ENCODE results near the gene ATP5ME. TPM values are rescaled to one million over a fixed set of nuclear protein-coding genes. Genes with fewer than 3 reads are reported as not detected.
A peak's percentile ranks its signal among the peaks of the same experiment; 100 is the strongest.

ATP5ME gene
- total and polyA plus RNA-seq, 2 of the 13 experiments (the other 11 are each of a cell fraction or from before 2014, with no cell fraction given), result 305 to 753 TPM

GRCh38 chr4:692771-693554, 18.9 kb upstream of the ATP5ME start (continued):
- TF ChIP-seq ZNF687 (CRISPR knock-in tag; IDR thresholded peaks at IDR 0.05) (peak; percentile 91), ZBTB44 (CRISPR knock-in tag; IDR thresholded peaks at IDR 0.05) (0 out of 2 replicates have a peak, but pooled peaks have one; percentile 50), MEIS2 (CRISPR knock-in tag; IDR thresholded peaks at IDR 0.05) (peak; percentile 53; the same call in 1 of the 2 replicates), FOXP1 (IDR thresholded peaks at IDR 0.05) (no peak), FOXP1 (CRISPR knock-in tag; IDR thresholded peaks at IDR 0.05) (peak; percentile 62), ZNF777 (CRISPR knock-in tag; IDR thresholded peaks at IDR 0.05) (0 out of 2 replicates have a peak, but pooled peaks have one; percentile 36), ZBTB38 (CRISPR knock-in tag; IDR thresholded peaks at IDR 0.05) (peak; percentile 71; the same call in 1 of the 2 replicates), HOXA3 (CRISPR knock-in tag; IDR thresholded peaks at IDR 0.05) (peak; percentile 53; the same call in 1 of the 2 replicates), ZNF710 (CRISPR knock-in tag; IDR thresholded peaks at IDR 0.05; ENCODE audit: borderline replicate concordance) (peak; percentile 36; the same call in 1 of the 2 replicates), ZNF274 (CRISPR knock-in tag; IDR thresholded peaks at IDR 0.05) (0 out of 2 replicates have a peak, but pooled peaks have one; percentile 79), FOXO1 (CRISPR knock-in tag; IDR thresholded peaks at IDR 0.05) (peak; percentile 62; the same call in 1 of the 2 replicates), FOSL2 (CRISPR knock-in tag; IDR thresholded peaks at IDR 0.05) (peak; percentile 74), HMG20A (CRISPR knock-in tag; IDR thresholded peaks at IDR 0.05; ENCODE audit: borderline replicate concordance) (peak; percentile 83; the same call in 1 of the 2 replicates), ZNF747 (CRISPR knock-in tag; IDR thresholded peaks at IDR 0.05; ENCODE audit: borderline replicate concordance) (0 out of 2 replicates have a peak, but pooled peaks have one; percentile 33), SOX13 (IDR thresholded peaks at IDR 0.05) (no peak), SOX13 (CRISPR knock-in tag; conservative IDR thresholded peaks at IDR 0.05 in 1 of 2, IDR thresholded peaks at IDR 0.05 in 1 of 2) (peak in 1 of 2 experiments; percentile 71; a peak in 1 of 4 replicates), ZNF124 (CRISPR knock-in tag; IDR thresholded peaks at IDR 0.05) (0 out of 2 replicates have a peak, but pooled peaks have one; percentile 28), TARDBP (CRISPR knock-in tag; IDR thresholded peaks at IDR 0.05) (peak; percentile 56; the same call in 1 of the 2 replicates), ZNF746 (CRISPR knock-in tag; IDR thresholded peaks at IDR 0.05) (peak; percentile 90), LCORL (IDR thresholded peaks at IDR 0.05) (no peak), LCORL (CRISPR knock-in tag; IDR thresholded peaks at IDR 0.05) (peak; percentile 89), POLR2G (IDR thresholded peaks at IDR 0.05; ENCODE audit: low read depth, low read length) (no peak), ZMYM2 (CRISPR knock-in tag; IDR thresholded peaks at IDR 0.05) (peak; percentile 76; the same call in 1 of the 2 replicates)

Data from HepG2 (cell line).